ENCODE data around the gene MYH14. TPM values are rescaled to one million over a fixed set of nuclear protein-coding genes. Genes with fewer than 3 reads are reported as not detected.

MYH14 gene
- total and polyA plus RNA-seq, 5 donors: 69.9 to 92.9 (median 73.6) TPM

DNA sequence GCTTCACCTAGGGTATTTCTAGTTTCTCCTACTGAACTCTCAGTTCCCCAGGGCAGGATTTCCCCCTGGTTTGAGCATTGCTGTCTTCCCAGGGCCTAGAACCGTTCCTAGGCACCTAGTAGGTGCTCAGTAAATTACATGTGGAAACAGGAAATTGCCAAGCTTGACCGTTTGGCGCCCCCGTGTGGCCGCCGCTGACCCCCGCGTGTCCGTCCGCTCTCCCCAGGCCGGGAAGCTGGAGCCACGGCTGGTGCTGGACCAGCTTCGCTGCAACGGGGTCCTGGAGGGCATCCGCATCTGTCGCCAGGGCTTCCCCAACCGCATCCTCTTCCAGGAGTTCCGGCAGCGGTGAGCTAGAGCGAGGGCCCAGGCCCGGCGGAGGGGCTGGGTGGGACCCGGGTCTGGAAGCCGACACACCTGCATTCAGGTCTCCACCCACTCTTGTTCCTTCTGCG lies 55.5 kb downstream of the MYH14 start:
- intact Hi-C loops (cut with DNase I): no loop called here
- no peaks in the 10 kb centered on the region for H3K27me3 ChIP-seq (ENCODE audit: control insufficient read depth, insufficient read depth)
- H3K9me3 ChIP-seq (ENCODE audit: control insufficient read depth, low read length): no peaks in the 10 kb centered on the region
- no peak overlapping the region for H3K27ac ChIP-seq (ENCODE audit: low read length)
- WGBS: 43% methylated on average over 25 of the region's 25 CpGs
- H3K4me1 ChIP-seq (ENCODE audit: control insufficient read depth, insufficient read depth, low read length): no peaks in the 10 kb centered on the region
- DNase-seq (peak in 2 of 3 donors; percentile 28 to 73), ATAC-seq (peak in 1 of 2 donors; percentile 29)
- H3K4me3 ChIP-seq (ENCODE audit: low read length): no peak overlapping the region

DNA sequence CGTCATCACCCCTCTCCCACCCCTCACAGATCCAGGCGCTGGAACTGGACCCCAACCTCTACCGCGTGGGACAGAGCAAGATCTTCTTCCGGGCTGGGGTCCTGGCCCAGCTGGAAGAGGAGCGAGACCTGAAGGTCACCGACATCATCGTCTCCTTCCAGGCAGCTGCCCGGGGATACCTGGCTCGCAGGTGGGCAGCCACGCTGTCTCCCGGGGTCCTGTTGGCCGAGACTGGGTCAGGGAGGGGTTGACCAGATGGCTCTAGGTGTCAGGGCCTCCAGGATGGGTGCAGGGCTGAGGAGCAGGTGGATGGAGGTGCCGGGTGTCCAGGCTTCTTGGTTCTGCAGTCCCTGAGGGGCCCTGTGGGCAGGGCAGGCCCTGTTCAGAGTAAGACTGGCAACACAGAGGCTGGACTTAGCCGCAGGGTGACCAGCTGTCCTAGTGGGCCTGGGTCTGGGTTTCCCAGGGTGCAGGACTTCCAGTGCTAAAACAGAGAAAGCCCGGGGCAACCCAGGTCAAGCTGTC lies 58.1 kb downstream of the MYH14 start:
- H3K27ac ChIP-seq (ENCODE audit: low read length): no peak overlapping the region
- no peaks in the 10 kb centered on the region for H3K9me3 ChIP-seq (ENCODE audit: control insufficient read depth, low read length)
- no peaks in the 10 kb centered on the region for H3K27me3 ChIP-seq (ENCODE audit: control insufficient read depth, insufficient read depth)
- WGBS: 87% methylated on average over 16 of the region's 16 CpGs
- intact Hi-C loops (cut with DNase I): no loop called here
- H3K4me3 ChIP-seq (ENCODE audit: low read length): no peak overlapping the region
- DNase-seq: no peak
- ATAC-seq: no peak
- no peaks in the 10 kb centered on the region for H3K4me1 ChIP-seq (ENCODE audit: control insufficient read depth, insufficient read depth, low read length)

DNA sequence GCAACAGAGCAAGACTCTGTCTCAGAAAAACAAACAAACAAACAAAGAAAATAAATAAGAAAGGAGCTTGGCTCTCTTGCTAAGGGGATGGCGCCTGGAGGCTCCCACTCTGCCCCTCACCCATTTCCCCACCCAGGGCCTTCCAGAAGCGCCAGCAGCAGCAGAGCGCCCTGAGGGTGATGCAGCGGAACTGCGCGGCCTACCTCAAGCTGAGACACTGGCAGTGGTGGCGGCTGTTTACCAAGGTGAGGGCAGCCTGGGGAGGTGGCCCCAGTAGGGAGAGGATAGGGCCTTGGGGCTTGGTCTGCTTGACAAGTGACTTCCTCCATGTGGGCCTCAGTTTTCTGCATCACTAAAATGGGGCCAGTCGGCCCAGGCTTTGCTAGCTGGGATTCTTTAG lies 59.8 kb downstream of the MYH14 start:
- intact Hi-C loops (cut with DNase I): no loop called here

DNA sequence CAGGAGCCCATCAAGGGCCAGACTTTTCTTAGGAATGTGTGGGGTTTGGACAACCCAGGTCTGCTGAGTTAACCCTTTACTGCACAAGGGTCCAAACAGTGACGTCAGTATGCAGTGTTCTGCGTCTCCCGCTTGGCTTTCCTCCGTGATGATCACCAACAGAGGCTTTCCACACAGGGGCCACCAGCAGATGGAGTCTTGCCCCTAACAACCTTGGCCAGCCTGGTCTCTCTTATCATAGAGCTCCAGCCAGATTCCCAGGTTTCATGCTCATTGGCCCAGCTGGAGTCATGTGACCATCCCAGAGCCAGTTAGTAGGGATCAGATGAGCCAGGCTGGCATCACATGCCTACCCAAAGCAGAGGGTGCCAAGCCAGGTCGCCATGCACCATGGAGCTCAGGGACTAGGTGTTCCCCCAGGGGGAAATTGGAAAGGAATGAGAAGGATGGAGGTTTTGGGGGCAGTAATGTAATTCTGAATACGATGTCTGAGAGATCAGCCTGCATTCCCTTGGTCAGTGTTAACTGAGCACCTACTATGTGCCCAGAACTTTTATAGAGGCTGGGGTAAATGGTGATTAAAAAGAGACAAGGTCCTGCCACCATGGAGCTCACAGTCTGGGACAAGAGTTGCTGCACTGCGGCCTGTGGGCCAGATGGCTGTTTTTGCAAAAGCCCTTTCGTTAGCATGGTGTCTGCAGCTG lies 61.2 kb downstream of the MYH14 start:
- no peaks in the 10 kb centered on the region for H3K4me1 ChIP-seq (ENCODE audit: control insufficient read depth, insufficient read depth, low read length)
- H3K9me3 ChIP-seq (ENCODE audit: control insufficient read depth, low read length): no peaks in the 10 kb centered on the region
- intact Hi-C loops (cut with DNase I): no loop called here
- no peaks in the 10 kb centered on the region for H3K27me3 ChIP-seq (ENCODE audit: control insufficient read depth, insufficient read depth)
- no peak for DNase-seq
- WGBS: 79% methylated on average over 8 of the region's 8 CpGs
- ATAC-seq: no peak
- no peak overlapping the region for H3K27ac ChIP-seq (ENCODE audit: low read length)
- no peak overlapping the region for H3K4me3 ChIP-seq (ENCODE audit: low read length)

More for the DNA sequence above, 59.8 kb downstream of the MYH14 start:
- ATAC-seq (no peak), DNase-seq (no peak)
- H3K27me3 ChIP-seq (ENCODE audit: control insufficient read depth, insufficient read depth): no peaks in the 10 kb centered on the region
- no peak overlapping the region for H3K27ac ChIP-seq (ENCODE audit: low read length)
- no peaks in the 10 kb centered on the region for H3K9me3 ChIP-seq (ENCODE audit: control insufficient read depth, low read length)
- H3K4me3 ChIP-seq (ENCODE audit: low read length): no peak overlapping the region
- WGBS: 90% methylated on average over 8 of the region's 8 CpGs
- no peaks in the 10 kb centered on the region for H3K4me1 ChIP-seq (ENCODE audit: control insufficient read depth, insufficient read depth, low read length)

GRCh38 chr19:50266041-50266440 lies 62.6 kb downstream of the MYH14 start:
- DNase-seq: no peak
- intact Hi-C loops (cut with DNase I): no loop called here
- Histone ChIP-seq H3K4me1 (ENCODE audit: control insufficient read depth, insufficient read depth, low read length) (no peaks in the 10 kb centered on the region), H3K27ac (ENCODE audit: low read length) (no peak overlapping the region), H3K4me3 (ENCODE audit: low read length) (no peak overlapping the region), H3K9me3 (ENCODE audit: control insufficient read depth, low read length) (no peaks in the 10 kb centered on the region), H3K27me3 (ENCODE audit: control insufficient read depth, insufficient read depth) (no peaks in the 10 kb centered on the region)
- no peak for ATAC-seq
- WGBS: 90% methylated on average over 8 of the region's 8 CpGs

- Histone ChIP-seq H3K4me1 (ENCODE audit: control insufficient read depth, insufficient read depth, low read length) (no peaks in the 10 kb centered on the region), H3K9me3 (ENCODE audit: control insufficient read depth, low read length) (no peaks in the 10 kb centered on the region), H3K27me3 (ENCODE audit: control insufficient read depth, insufficient read depth) (no peaks in the 10 kb centered on the region), H3K4me3 (ENCODE audit: low read length) (no peak overlapping the region), H3K27ac (ENCODE audit: low read length) (no peak overlapping the region)
- ATAC-seq: peak in 1 of 2 donors; percentile 43
- intact Hi-C loops (cut with DNase I): no loop called here
- 22% methylated on average over 20 of the region's 20 CpGs for WGBS
- no peak for DNase-seq
Observed at GRCh38 chr19:50266896-50267295, 63.5 kb downstream of the MYH14 start.

DNA sequence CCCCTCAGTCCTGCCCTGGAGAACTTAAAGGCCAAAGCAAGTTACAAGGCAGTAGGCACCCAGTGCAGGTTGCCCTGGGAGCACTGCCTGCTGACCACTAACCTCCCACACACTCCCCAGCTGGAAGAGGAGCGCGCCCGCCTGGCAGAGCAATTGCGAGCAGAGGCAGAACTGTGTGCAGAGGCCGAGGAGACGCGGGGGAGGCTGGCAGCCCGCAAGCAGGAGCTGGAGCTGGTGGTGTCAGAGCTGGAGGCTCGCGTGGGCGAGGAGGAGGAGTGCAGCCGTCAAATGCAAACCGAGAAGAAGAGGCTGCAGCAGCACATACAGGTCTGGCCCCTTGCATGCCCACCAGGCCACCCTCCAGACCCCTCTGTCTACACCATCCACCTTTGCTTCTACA lies 64.6 kb downstream of the MYH14 start:
- WGBS: 72% methylated on average over 13 of the region's 13 CpGs
- no peaks in the 10 kb centered on the region for H3K4me1 ChIP-seq (ENCODE audit: control insufficient read depth, insufficient read depth, low read length)
- no peaks in the 10 kb centered on the region for H3K27me3 ChIP-seq (ENCODE audit: control insufficient read depth, insufficient read depth)
- H3K9me3 ChIP-seq (ENCODE audit: control insufficient read depth, low read length): no peaks in the 10 kb centered on the region
- no peak for ATAC-seq
- intact Hi-C loops (cut with DNase I): no loop called here
- H3K27ac ChIP-seq (ENCODE audit: low read length): no peak overlapping the region
- no peak for DNase-seq
- no peak overlapping the region for H3K4me3 ChIP-seq (ENCODE audit: low read length)

- H3K4me1 ChIP-seq (ENCODE audit: control insufficient read depth, insufficient read depth, low read length): no peaks in the 10 kb centered on the region
- H3K27ac ChIP-seq (ENCODE audit: low read length): no peak overlapping the region
- no peak for ATAC-seq
- WGBS: 92% methylated on average over 5 of the region's 5 CpGs
- intact Hi-C loops (cut with DNase I): no loop called here
- H3K27me3 ChIP-seq (ENCODE audit: control insufficient read depth, insufficient read depth): no peaks in the 10 kb centered on the region
- DNase-seq: no peak
- no peaks in the 10 kb centered on the region for H3K9me3 ChIP-seq (ENCODE audit: control insufficient read depth, low read length)
- H3K4me3 ChIP-seq (ENCODE audit: low read length): no peak overlapping the region
Observed at GRCh38 chr19:50268501-50268900, 65.1 kb downstream of the MYH14 start.

GRCh38 chr19:50269653-50270052 lies 66.2 kb downstream of the MYH14 start:
- no peaks in the 10 kb centered on the region for H3K4me1 ChIP-seq (ENCODE audit: control insufficient read depth, insufficient read depth, low read length)
- WGBS: 37% methylated on average over 2 of the region's 2 CpGs
- no peak for DNase-seq
- H3K27ac ChIP-seq (ENCODE audit: low read length): no peak overlapping the region
- H3K4me3 ChIP-seq (ENCODE audit: low read length): no peak overlapping the region
- H3K9me3 ChIP-seq (ENCODE audit: control insufficient read depth, low read length): no peaks in the 10 kb centered on the region
- no peak for ATAC-seq
- H3K27me3 ChIP-seq (ENCODE audit: control insufficient read depth, insufficient read depth): no peaks in the 10 kb centered on the region
- intact Hi-C loops (cut with DNase I): no loop called here

DNA sequence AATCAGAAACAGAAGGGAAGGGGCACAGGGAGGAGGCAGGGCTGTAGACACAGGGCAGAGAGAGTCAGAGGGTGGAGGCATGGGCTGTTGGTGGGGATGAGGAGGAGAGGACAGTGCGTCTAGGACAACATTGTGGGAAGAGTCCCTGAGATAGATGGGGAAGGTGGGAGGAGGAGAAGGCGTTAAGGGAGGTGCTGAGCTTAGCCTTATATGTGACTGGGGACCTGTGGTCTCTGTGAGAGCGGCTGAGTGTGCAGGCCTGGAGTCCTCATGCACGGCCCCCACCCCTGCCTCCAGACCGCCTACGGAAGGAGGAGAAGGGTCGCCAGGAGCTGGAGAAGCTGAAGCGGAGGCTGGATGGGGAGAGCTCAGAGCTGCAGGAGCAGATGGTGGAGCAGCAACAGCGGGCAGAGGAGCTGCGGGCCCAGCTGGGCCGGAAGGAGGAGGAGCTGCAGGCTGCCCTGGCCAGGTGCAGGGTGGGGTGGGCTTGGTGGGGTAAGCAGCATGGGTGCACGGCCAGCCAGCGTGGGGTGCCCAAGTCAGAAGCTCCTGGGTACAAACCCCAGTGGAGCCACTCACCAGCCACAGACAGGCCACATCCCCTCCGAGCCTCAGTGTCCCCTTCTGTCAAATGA lies 69.0 kb downstream of the MYH14 start:
- WGBS: 78% methylated on average over 14 of the region's 14 CpGs
- intact Hi-C loops (cut with DNase I): no loop called here
- Histone ChIP-seq H3K9me3 (ENCODE audit: control insufficient read depth, low read length) (no peaks in the 10 kb centered on the region), H3K27me3 (ENCODE audit: control insufficient read depth, insufficient read depth) (no peaks in the 10 kb centered on the region), H3K4me1 (ENCODE audit: control insufficient read depth, insufficient read depth, low read length) (no peaks in the 10 kb centered on the region), H3K27ac (ENCODE audit: low read length) (no peak overlapping the region), H3K4me3 (ENCODE audit: low read length) (no peak overlapping the region)
- ATAC-seq: peak in 1 of 2 donors; percentile 15
- no peak for DNase-seq

DNA sequence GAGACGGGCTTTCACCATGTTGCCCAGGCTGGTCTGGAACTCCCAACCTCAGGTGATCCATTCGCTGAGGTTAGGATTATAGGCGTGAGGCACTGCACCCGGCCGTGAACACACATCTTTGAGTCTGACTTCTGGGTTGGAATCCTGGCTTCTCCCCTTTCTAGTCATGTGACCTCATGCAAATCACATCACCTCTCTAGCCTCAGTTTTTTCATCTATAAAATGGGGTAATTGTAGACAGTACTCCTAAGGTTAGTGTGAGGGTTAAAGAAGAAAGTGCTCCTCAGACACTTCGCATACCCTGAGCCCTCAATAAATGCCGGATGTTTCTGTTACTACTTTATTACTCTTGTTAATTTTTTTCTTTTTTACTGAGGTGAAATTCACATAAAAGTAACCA lies 70.4 kb downstream of the MYH14 start:
- DNase-seq (no peak), ATAC-seq (no peak)
- H3K4me1 ChIP-seq (ENCODE audit: control insufficient read depth, insufficient read depth, low read length): no peaks in the 10 kb centered on the region
- H3K4me3 ChIP-seq (ENCODE audit: low read length): no peak overlapping the region
- WGBS: 91% methylated on average over 7 of the region's 7 CpGs
- H3K9me3 ChIP-seq (ENCODE audit: control insufficient read depth, low read length): no peaks in the 10 kb centered on the region
- intact Hi-C loops (cut with DNase I): no loop called here
- H3K27me3 ChIP-seq (ENCODE audit: control insufficient read depth, insufficient read depth): no peaks in the 10 kb centered on the region
- no peak overlapping the region for H3K27ac ChIP-seq (ENCODE audit: low read length)

Data from right cardiac atrium (tissue), 5 donors.